Lower lobe of right lung (tissue), 2 donors: ENCODE measurements around the gene RBM38. TPM values are rescaled to one million over a fixed set of nuclear protein-coding genes. Genes with fewer than 3 reads are reported as not detected.

Experiments
- ATAC-seq, 2 donors: fragments of 200-7000 bp; cut with Tn5 transposase; one replicate each; pipeline ENCODE4 v1.9.1; 2020 to 2022; ENCODE audit warnings: mild to moderate bottlenecking in 2 of 2, moderate library complexity in 2 of 2
- DNase-seq: peaks from one replicate; pipeline ENCODE4 v3.0.0-alpha.2; 2020
- H3K27ac ChIP-seq: fragments of 200-600 bp; one replicate; pipeline ENCODE4 v1.8.0; 2022
- H3K27me3 ChIP-seq: fragments of 200-600 bp; one replicate; pipeline ENCODE4 v1.8.0; 2022; ENCODE audit warnings: low read depth
- H3K36me3 ChIP-seq: fragments of 200-600 bp; one replicate; pipeline ENCODE4 v1.8.0; 2022; ENCODE audit warnings: mild to moderate bottlenecking
- H3K4me1 ChIP-seq: fragments of 200-600 bp; one replicate; pipeline ENCODE4 v1.8.0; 2022
- H3K4me3 ChIP-seq: fragments of 200-600 bp; one replicate; pipeline ENCODE4 v1.8.0; 2022; ENCODE audit warnings: mild to moderate bottlenecking
- H3K9me3 ChIP-seq: fragments of 200-600 bp; one replicate; pipeline ENCODE4 v1.8.0; 2022
- intact Hi-C: fragments of 100-400 bp; cut with DNase I; formaldehyde crosslinking; loops from one replicate; pipeline ENCODE4 v1.11.0; 2022
- total RNA-seq: library from RNA; stranded (reverse); fragmentation: NEBNext Ultra II Directional; extraction: Animal tissue kit (Norgen Biotek cat#: 25700); gene quantifications from one replicate; pipeline ENCODE4 v1.2.1, GENCODE V29; 2021
- TF ChIP-seq, protein P1 (sequence below): fragments of 200-600 bp; IDR thresholded peaks from one replicate; pipeline ENCODE4 v1.8.0; 2022; ENCODE audit warnings: antibody characterized with exemption, mild to moderate bottlenecking
- donor health status: DM: no; HTN: yes; CAD: no; lungs with severe emphysema.

Gene RBM38
- total RNA-seq, 1 donor from 2014 or later: 15.5 TPM

DNA sequence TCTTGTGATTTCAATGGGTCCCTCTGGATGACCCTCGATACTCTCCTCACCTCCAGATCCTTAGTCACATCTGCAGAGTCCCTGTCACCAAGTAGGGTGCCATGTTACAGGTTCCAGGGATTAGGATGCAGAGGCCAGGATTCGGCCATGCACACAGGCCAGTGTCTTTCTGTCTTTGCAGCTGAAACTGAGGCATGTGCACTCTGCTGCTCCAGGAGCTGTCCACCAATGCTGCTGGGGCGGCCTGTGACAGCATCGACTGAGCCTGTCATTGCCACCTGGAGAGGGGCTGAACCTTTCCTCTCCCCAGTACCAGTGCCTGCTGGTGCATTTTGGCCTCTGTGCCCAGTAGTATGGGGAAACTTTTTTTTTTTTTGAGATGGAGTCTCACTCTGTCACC, 4.4 kb upstream of the RBM38 start:
- Histone ChIP-seq H3K36me3 (no peaks in the 10 kb centered on the region), H3K27me3 (no peaks in the 10 kb centered on the region), H3K9me3 (no peaks in the 10 kb centered on the region), H3K27ac (no peak overlapping the region), H3K4me3 (no peak overlapping the region), H3K4me1 (peaks cover 34% of the 10 kb centered on the region)
- DNase-seq: no peak
- TF ChIP-seq, protein P1, sequence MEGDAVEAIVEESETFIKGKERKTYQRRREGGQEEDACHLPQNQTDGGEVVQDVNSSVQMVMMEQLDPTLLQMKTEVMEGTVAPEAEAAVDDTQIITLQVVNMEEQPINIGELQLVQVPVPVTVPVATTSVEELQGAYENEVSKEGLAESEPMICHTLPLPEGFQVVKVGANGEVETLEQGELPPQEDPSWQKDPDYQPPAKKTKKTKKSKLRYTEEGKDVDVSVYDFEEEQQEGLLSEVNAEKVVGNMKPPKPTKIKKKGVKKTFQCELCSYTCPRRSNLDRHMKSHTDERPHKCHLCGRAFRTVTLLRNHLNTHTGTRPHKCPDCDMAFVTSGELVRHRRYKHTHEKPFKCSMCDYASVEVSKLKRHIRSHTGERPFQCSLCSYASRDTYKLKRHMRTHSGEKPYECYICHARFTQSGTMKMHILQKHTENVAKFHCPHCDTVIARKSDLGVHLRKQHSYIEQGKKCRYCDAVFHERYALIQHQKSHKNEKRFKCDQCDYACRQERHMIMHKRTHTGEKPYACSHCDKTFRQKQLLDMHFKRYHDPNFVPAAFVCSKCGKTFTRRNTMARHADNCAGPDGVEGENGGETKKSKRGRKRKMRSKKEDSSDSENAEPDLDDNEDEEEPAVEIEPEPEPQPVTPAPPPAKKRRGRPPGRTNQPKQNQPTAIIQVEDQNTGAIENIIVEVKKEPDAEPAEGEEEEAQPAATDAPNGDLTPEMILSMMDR: no peak
- ATAC-seq: no peak
- intact Hi-C loops: no loop called here

DNA sequence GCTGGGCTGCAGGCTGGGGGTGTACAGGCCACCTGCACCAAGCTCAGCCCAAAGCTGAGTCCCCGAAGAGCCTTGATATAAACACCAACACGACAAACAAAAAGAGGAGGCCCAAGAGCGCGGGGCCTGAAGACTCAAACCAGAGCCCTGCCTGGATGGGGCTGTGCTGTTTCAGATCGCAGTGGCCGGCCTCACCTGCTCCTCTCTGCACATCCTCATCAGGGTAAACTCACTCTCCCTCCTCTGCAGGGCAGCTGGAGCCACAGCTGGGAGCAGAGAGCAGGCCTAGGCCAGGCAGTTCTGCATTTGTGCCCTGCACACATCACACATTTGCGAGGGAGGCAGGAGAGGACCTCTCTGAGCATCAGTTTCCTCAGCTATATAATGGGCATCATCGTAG, 3.7 kb upstream of the RBM38 start:
- intact Hi-C loops: no loop called here
- H3K4me1 ChIP-seq: peaks cover 35% of the 10 kb centered on the region
- H3K36me3 ChIP-seq: no peaks in the 10 kb centered on the region
- TF ChIP-seq, protein P1: no peak
- no peaks in the 10 kb centered on the region for H3K27me3 ChIP-seq
- ATAC-seq (no peak), DNase-seq (peak; percentile 39)
- H3K27ac ChIP-seq: no peak overlapping the region
- H3K4me3 ChIP-seq: no peak overlapping the region
- H3K9me3 ChIP-seq: no peaks in the 10 kb centered on the region

GRCh38 chr20:57387945-57388371, 3.2 kb upstream of the RBM38 start:
- no peaks in the 10 kb centered on the region for H3K27me3 ChIP-seq
- no peak overlapping the region for H3K27ac ChIP-seq
- intact Hi-C loops: no loop called here
- H3K36me3 ChIP-seq: no peaks in the 10 kb centered on the region
- peaks cover 40% of the 10 kb centered on the region for H3K4me1 ChIP-seq
- H3K4me3 ChIP-seq: no peak overlapping the region
- no peak for ATAC-seq
- peak; percentile 26 for DNase-seq
- TF ChIP-seq, protein P1: no peak
- no peaks in the 10 kb centered on the region for H3K9me3 ChIP-seq

DNA sequence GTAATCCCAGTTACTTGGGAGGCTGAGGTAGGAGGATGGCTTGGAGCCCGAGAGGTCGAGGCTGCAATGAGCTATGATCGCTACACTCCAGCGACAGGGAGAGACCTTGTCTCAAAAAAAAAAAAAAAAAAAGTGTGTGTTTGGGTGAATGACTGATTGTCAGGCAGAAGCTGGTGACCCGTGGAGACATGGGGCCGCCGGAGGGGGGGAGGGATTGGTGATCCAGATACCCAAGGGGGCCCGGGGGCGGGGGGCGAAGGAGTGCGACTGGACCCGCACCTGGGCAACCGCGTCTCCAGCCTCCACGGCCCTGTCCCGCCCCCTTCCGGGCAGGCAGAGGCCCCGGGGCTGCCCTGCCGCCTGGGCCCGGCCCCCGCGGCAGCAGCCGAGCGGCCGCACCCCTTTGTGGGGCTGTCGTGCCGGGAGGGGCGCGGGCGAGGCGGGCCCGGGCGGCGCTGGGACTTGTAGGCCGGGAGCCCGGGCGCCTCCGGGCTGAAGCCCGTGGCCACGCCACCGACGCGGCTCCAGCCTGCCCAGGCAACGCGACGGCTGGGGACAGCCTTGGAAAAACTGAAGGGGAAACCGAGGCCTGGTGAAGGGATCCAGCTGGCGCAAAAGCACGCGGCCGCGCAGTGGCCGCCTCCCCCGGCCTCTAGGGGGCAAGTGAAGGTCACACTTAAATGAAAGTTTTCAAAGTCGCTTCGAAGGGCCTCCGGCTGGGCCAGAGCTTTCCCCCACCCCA, 2.1 kb upstream of the RBM38 start:
- H3K36me3 ChIP-seq: peaks cover 3% of the 10 kb centered on the region
- peaks cover 48% of the 10 kb centered on the region for H3K4me1 ChIP-seq
- TF ChIP-seq, protein P1: peak; percentile 28
- peak overlapping the region; percentile 72 for H3K27ac ChIP-seq
- peak; percentile 88 to 92 for ATAC-seq
- H3K27me3 ChIP-seq: no peaks in the 10 kb centered on the region
- peak overlapping the region; percentile 49 for H3K4me3 ChIP-seq
- DNase-seq: peak; percentile 90
- no peaks in the 10 kb centered on the region for H3K9me3 ChIP-seq
- intact Hi-C loops: no loop called here

DNA sequence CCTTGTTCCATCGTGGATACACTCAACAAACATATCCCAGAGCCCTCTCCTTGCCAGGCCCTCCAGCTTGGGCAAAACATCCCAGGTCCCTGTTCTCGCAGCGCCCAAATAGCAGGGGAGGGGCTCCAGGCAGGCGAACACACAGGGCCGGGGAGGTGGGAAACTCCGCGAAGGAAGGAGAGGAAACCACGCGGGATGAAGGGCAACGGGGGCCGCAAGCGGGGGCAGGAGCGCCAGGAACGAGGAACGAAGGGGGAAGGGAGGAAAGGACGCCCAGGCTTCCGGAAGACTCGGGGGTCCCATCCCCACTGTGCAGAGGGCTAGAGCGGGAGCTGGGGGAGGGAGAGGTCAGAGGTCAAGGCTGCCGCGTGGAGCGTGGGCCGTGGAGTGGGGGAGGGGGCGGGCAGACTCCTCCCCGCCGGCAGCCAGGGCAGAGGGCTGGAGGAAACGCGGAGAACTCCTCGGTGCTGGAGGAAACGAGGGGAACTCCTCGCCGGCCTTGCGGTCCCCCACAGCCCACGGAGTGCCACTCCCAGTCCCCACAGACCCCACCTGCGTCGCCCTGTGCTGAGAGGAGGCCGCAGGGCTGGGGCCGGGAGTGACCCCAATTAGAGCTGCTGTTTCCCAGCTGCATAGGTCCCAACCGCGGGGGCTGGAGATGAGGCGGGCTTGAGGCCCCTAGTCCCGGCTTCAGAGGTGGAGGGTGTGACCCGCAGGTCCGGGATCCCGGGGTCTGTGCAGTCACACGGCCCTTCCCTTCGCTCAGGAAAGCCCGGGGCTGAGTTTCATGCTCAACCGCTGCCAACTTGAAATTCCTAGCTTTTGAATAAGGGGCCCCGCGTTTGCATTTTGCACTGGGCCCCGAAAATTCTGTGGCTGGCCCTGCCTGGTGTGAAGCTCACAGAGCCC, 1.2 kb upstream of the RBM38 start:
- peaks cover 3% of the 10 kb centered on the region for H3K36me3 ChIP-seq
- TF ChIP-seq, protein P1: no peak
- peaks cover 45% of the 10 kb centered on the region for H3K4me1 ChIP-seq
- no peaks in the 10 kb centered on the region for H3K27me3 ChIP-seq
- peak; percentile 1 to 2 for ATAC-seq
- intact Hi-C loops: no loop called here
- H3K27ac ChIP-seq: peak overlapping the region; percentile 72
- peak; percentile 57 for DNase-seq
- H3K9me3 ChIP-seq: no peaks in the 10 kb centered on the region
- peak overlapping the region; percentile 49 for H3K4me3 ChIP-seq
